ENCODE results near the gene OSBPL8.

GRCh38 chr12:76559400-76560085 lies at the start of gene OSBPL8:
- TF ChIP-seq, protein P1, sequence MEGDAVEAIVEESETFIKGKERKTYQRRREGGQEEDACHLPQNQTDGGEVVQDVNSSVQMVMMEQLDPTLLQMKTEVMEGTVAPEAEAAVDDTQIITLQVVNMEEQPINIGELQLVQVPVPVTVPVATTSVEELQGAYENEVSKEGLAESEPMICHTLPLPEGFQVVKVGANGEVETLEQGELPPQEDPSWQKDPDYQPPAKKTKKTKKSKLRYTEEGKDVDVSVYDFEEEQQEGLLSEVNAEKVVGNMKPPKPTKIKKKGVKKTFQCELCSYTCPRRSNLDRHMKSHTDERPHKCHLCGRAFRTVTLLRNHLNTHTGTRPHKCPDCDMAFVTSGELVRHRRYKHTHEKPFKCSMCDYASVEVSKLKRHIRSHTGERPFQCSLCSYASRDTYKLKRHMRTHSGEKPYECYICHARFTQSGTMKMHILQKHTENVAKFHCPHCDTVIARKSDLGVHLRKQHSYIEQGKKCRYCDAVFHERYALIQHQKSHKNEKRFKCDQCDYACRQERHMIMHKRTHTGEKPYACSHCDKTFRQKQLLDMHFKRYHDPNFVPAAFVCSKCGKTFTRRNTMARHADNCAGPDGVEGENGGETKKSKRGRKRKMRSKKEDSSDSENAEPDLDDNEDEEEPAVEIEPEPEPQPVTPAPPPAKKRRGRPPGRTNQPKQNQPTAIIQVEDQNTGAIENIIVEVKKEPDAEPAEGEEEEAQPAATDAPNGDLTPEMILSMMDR (IDR thresholded peaks at IDR 0.05) = no peak
- TF ChIP-seq POLR2AphosphoS5 (IDR thresholded peaks at IDR 0.05) = peak; percentile 89 to 95 (median 90)

Measured in breast epithelium (tissue), 3 donors.